PC-9 (cell line): ENCODE results near the gene UHRF2. TPM values are rescaled to one million over a fixed set of nuclear protein-coding genes. Genes with fewer than 3 reads are reported as not detected.
A peak's percentile ranks its signal among the peaks of the same experiment; 100 is the strongest.

Experiments
- Bru-seq: library from RNA; stranded (reverse); fragments of 400-500 nt; gene quantifications from one replicate; lab custom pipeline; 2021; lab: Mats Ljungman, UMichigan
- BruChase-seq, 2 experiments: library from RNA; stranded (reverse); fragments of 400-500 nt; gene quantifications; one replicate each; lab custom pipeline; 2021; lab: Mats Ljungman, UMichigan
- BruUV-seq: library from RNA; stranded (reverse); fragments of 400-500 nt; replicated peaks from 2 replicates; lab custom pipeline; 2021; lab: Mats Ljungman, UMichigan
- CTCF ChIA-PET: fragments of 300-600 bp; sonication (Branson Sonifier 250); formaldehyde crosslinking; loops from one replicate; lab custom pipeline; 2022; ENCODE audit warnings: antibody characterized with exemption; lab: Charles Lee
- POLR2A ChIA-PET: fragments of 300-600 bp; sonication (Branson Sonifier 250); formaldehyde crosslinking; loops from one replicate; lab custom pipeline; 2022; ENCODE audit warnings: antibody characterized with exemption; ENCODE audit not compliant: unreplicated experiment; lab: Charles Lee
- DNase-seq, 2 experiments: peaks; one replicate each; pipeline versions ENCODE4 v3.0.0 to v3.0.0-alpha.2; 2015 to 2022; ENCODE audit warnings: mixed read lengths in 1 of 2
- H2AFZ ChIP-seq: fragments of 200-600 bp; sonication (generic); 2 replicates; pipeline ENCODE4 v1.8.1; 2017; ENCODE audit warnings: antibody characterized with exemption
- H3F3A ChIP-seq: fragments of 200-600 bp; sonication (generic); 2 replicates; pipeline ENCODE4 v1.8.1; 2017; ENCODE audit warnings: antibody characterized with exemption, mild to moderate bottlenecking, low read depth; ENCODE audit not compliant: insufficient read depth
- H3K27ac ChIP-seq: fragments of 200-600 bp; sonication (generic); 2 replicates; pipeline ENCODE4 v1.6.1; 2016; ENCODE audit warnings: mixed run types
- H3K27me3 ChIP-seq: fragments of 200-600 bp; sonication (generic); 2 replicates; pipeline ENCODE4 v1.6.1; 2016; ENCODE audit warnings: low read depth, mixed run types; ENCODE audit not compliant: insufficient read depth
- H3K36me3 ChIP-seq: fragments of 200-600 bp; sonication (generic); 2 replicates; pipeline ENCODE4 v1.6.1; 2016; ENCODE audit warnings: low read depth, mixed run types
- H3K4me1 ChIP-seq: fragments of 200-600 bp; sonication (generic); replicated peaks from 2 replicates; pipeline ENCODE4 v1.6.1; 2016; ENCODE audit warnings: mixed run types; ENCODE audit not compliant: insufficient read depth
- H3K4me2 ChIP-seq: fragments of 200-600 bp; sonication (generic); 2 replicates; pipeline ENCODE4 v1.6.1; 2017; ENCODE audit warnings: mixed run types
- H3K4me3 ChIP-seq: fragments of 200-600 bp; sonication (generic); 2 replicates; pipeline ENCODE4 v1.6.1; 2016; ENCODE audit warnings: mixed run types
- H3K79me2 ChIP-seq: fragments of 200-600 bp; sonication (generic); 2 replicates; pipeline ENCODE4 v1.6.1; 2017; ENCODE audit warnings: low read depth, mixed run types
- H3K9me2 ChIP-seq: fragments of 200-600 bp; sonication (generic); 2 replicates; pipeline ENCODE4 v1.8.1; 2017; ENCODE audit warnings: mild to moderate bottlenecking; ENCODE audit not compliant: insufficient read depth
- H3K9me3 ChIP-seq: fragments of 200-600 bp; sonication (generic); 2 replicates; pipeline ENCODE4 v1.8.1; 2016; ENCODE audit warnings: low read depth; ENCODE audit not compliant: insufficient read depth
- H4K20me1 ChIP-seq: fragments of 200-600 bp; sonication (generic); 2 replicates; pipeline ENCODE4 v1.8.1; 2017; ENCODE audit not compliant: insufficient read depth
- CTCF ChIP-seq: fragments of 200-600 bp; sonication (generic); conservative IDR thresholded peaks from 2 replicates; pipeline ENCODE4 v1.6.1; 2017; ENCODE audit warnings: mixed run types, antibody characterized with exemption, mild to moderate bottlenecking, moderate library complexity
- EZH2 ChIP-seq: fragments of 200-600 bp; sonication (generic); IDR thresholded peaks from 2 replicates; pipeline ENCODE4 v1.8.0; 2017; ENCODE audit warnings: antibody characterized with exemption, low read depth
- intact Hi-C: fragments of 100-400 bp; cut with micrococcal nuclease; formaldehyde crosslinking; loops from one replicate; pipeline ENCODE4 v1.10.0; 2022; ENCODE audit not compliant: unreplicated experiment
- long read RNA-seq: library from polyadenylated mRNA; stranded (forward); transcript quantifications from one replicate; pipeline ENCODE4 v2.0.0, GENCODE V29; 2022
- total RNA-seq: library from RNA; stranded (reverse); gene quantifications from 2 replicates; pipeline ENCODE4 v1.2.3, GENCODE V29; 2021

The UHRF2 gene
- total RNA-seq (32.6 and 40.9 TPM in 2 replicates), Bru-seq, nascent RNA (percentile 84 among the genes with signal in this experiment), BruChase-seq, experiment 1, labeled RNA remaining after a 2-hour chase (percentile 75 among the genes with signal in this experiment), BruChase-seq, experiment 2, labeled RNA remaining after a 6-hour chase (percentile 73 among the genes with signal in this experiment)
- long read RNA-seq, transcript UHRF2-201 (16 exons, 3,452 nt) = major isoform, 10 of 87 reads
- long read RNA-seq, partial matches to known transcripts = 1 of 87 reads
- long read RNA-seq, other reads (novel, unspliced or antisense) = 75 of 87 reads

- peaks cover 21% of the 10 kb centered on the region for H4K20me1 ChIP-seq
- peak within 1 kb of the TSS; percentile 79 for H3K4me3 ChIP-seq
- no peaks in the 10 kb centered on the region; the same call in 1 of the 2 replicates for H3K36me3 ChIP-seq
- H3K27me3 ChIP-seq = no peaks in the 10 kb centered on the region
- intact Hi-C loops = loop anchor here (5.0 kb wide), 1 partner anchor 345 kb away; the partner anchor contains the start of gene KDM4C
- peak within 1 kb of the TSS; percentile 77 for H2AFZ ChIP-seq
- peak within 1 kb of the TSS; percentile 5; the same call in 1 of the 2 replicates for H3K27ac ChIP-seq
- peaks cover 43% of the 10 kb centered on the region for H3K79me2 ChIP-seq
- BruUV-seq = TSS peak; percentile 63
- TF ChIP-seq CTCF = no peak
- no peaks in the 10 kb centered on the region for H3K9me2 ChIP-seq
- no peaks in the 10 kb centered on the region for H3F3A ChIP-seq
- peaks cover 11% of the 10 kb centered on the region for H3K4me1 ChIP-seq
- CTCF ChIA-PET = no interaction called here
- peak; percentile 82 to 87 for DNase-seq
- H3K4me2 ChIP-seq = peak within 1 kb of the TSS; percentile 80
- no peaks in the 10 kb centered on the region for H3K9me3 ChIP-seq
- POLR2A ChIA-PET = interaction anchor here (0.5 to 0.7 kb wide), 4 partner anchors 15 to 397 kb away, joined by 4 to 9 read pairs (median 4); partner anchors contain the start of gene RANBP6
Measured at GRCh38 chr9:6412487-6413364, at the start of gene UHRF2. Gene UHRF2, plus strand, starts transcription at chr9:6413199. Its CDS starts 292 bp downstream, at chr9:6413491.

GRCh38 chr9:6367128-6367890 is 45.7 kb upstream of the UHRF2 start:
- H2AFZ ChIP-seq = no peak overlapping the region
- BruUV-seq = no TSS peak

More at GRCh38 chr9:6367128-6367890, 45.7 kb upstream of the UHRF2 start:
- DNase-seq = no peak
- Histone ChIP-seq H3F3A (no peaks in the 10 kb centered on the region), H3K9me3 (no peaks in the 10 kb centered on the region), H3K27ac (no peak overlapping the region), H3K4me3 (no peak overlapping the region), H3K4me2 (no peak overlapping the region), H3K4me1 (no peaks in the 10 kb centered on the region), H3K36me3 (no peaks in the 10 kb centered on the region), H3K79me2 (no peaks in the 10 kb centered on the region), H4K20me1 (no peaks in the 10 kb centered on the region), H3K9me2 (no peaks in the 10 kb centered on the region), H3K27me3 (no peaks in the 10 kb centered on the region)
- POLR2A ChIA-PET = no interaction called here
- CTCF ChIA-PET = no interaction called here
- intact Hi-C loops = no loop called here
- TF ChIP-seq EZH2 (no peak), CTCF (no peak)
